GM18508 (cell line): ENCODE data around the gene IL17C.

Experiments
- ATAC-seq: cut with Tn5 transposase; IDR thresholded peaks from one replicate; pipeline ENCODE4 v1.9.1; 2021; ENCODE audit warnings: moderate number of reproducible peaks; ENCODE audit not compliant: insufficient read depth, unreplicated experiment

Gene IL17C, protein sequence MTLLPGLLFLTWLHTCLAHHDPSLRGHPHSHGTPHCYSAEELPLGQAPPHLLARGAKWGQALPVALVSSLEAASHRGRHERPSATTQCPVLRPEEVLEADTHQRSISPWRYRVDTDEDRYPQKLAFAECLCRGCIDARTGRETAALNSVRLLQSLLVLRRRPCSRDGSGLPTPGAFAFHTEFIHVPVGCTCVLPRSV

DNA sequence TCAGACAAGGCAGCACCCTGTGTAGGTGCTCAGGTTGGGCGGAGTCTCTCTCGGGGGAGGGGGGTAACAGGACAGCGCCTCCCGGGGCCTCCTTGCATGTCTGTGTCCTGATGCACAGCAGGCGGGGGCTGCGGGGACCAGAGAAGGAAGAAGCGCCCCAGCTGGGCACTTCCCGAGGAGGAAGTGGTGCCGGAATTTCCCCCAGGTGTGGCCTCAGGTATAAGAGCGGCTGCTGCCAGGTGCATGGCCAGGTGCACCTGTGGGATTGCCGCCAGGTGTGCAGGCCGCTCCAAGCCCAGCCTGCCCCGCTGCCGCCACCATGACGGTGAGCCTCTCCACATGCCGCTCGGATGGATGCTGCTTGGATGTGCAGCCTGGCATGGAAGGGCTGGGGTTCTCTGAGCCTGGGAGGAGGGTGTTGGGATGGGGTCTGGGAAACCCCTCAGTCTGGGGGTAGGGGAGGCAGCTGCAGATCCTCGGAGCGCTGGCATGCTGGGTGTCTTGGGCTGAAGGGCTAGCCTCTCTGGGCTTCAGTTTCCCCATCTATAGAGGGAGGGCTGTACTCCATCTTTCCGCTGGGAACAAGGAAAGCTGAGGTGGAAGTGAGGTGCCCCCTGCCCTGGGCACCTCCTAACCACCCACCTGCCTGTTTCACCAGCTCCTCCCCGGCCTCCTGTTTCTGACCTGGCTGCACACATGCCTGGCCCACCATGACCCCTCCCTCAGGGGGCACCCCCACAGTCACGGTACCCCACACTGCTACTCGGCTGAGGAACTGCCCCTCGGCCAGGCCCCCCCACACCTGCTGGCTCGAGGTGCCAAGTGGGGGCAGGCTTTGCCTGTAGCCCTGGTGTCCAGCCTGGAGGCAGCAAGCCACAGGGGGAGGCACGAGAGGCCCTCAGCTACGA is at the start of gene IL17C:
IL17C (plus strand) TSS at position 250 of the 908 bp plus-strand sequence; CDS start at position 320, 70 bp downstream.
- ATAC-seq: no peak

DNA sequence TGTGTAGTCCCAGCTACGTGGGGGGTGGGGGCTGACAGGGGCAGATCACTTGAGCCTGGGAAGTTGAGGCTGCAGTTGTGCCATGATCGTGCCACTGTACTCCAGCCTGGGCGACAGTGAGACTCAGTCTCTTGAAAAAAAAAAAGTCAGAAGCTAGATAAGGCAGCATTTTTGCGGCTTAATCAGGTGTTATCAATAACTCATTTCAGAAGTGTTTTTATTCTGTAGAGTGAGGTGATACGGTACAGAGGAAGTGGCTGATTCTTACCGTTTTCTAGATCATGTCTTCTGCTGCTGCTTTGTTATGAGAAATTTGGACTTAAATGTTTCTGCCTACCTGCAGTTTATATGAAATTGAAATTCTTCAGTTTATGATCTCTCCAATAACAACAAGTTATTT is 49.6 kb upstream of the IL17C start:
- ATAC-seq: no peak

DNA sequence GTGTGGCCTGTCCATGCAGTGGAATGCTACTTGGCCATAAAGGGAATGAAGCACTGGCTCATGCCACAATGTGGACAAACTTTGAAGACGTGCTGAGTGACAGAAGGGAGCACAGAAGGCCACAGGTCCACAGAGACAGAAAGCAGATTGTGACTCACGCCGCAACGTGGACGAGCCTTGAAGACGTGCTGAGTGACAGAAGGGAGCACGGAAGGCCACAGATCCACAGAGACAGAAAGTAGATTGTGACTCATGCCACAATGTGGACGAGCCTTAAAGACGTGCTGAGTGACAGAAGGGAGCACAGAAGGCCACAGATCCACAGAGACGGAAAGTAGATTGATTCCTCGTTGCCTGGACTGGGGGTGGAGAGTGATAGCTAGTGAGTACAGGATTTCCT is 48.9 kb upstream of the IL17C start:
- no peak for ATAC-seq

DNA sequence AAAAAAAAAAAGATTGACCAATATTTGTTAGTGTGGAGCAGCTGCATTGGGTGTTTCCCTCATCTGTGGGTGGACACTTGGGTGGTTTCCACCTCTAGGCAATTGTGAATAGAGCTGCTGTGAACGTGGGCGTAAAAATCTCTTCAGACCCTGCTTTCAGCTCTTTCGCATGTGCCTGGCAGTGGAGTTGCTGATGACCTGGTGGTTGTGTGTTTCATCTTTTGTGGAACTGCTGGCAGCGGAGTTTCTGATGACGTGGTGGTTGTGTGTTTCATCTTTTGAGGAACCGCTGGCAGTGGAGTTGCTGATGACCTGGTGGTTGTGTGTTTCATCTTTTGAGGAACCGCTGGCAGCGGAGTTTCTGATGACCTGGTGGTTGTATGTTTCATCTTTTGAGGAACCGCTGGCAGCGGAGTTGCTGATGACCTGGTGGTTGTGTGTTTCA is 46.8 kb upstream of the IL17C start:
- no peak for ATAC-seq

DNA sequence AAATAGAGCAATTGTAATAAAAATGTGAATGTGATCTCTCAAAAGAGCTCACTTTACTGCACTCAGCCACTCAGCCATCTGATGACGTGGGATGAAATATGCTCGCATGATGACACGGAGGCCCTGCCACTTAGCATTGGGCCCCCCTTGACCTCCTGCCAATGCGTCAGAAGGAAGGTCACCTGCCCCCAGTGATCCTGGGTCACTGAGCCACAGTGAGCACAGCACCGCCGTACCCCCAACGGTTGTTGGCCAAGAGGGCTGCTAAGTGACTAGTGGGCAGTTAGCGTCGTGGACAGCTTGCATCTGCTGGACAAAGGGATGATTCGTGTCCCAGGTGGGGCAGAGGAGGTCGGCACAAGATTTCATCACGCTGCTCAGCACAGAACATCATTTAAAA is 45.3 kb upstream of the IL17C start:
- ATAC-seq: no peak

DNA sequence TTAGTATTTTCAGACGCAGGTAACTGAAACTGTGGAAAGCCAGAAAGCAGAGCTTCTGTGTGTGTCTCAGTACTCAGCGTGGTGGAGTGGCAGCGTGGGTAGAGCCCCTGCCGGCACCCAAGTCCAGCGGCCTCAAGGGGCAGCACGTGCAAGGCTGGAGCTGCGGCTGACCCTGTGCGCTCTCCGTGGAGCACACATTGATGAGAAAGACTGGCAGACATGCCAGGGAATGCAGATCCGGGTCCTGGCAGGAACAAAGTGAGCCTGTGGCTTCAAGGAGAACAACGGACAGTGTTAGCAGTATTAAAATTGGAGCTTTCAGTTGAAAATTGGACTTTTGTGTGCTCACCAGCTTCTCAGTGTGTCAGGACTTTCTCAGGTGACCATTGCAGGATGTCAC is 44.9 kb upstream of the IL17C start:
- no peak for ATAC-seq

DNA sequence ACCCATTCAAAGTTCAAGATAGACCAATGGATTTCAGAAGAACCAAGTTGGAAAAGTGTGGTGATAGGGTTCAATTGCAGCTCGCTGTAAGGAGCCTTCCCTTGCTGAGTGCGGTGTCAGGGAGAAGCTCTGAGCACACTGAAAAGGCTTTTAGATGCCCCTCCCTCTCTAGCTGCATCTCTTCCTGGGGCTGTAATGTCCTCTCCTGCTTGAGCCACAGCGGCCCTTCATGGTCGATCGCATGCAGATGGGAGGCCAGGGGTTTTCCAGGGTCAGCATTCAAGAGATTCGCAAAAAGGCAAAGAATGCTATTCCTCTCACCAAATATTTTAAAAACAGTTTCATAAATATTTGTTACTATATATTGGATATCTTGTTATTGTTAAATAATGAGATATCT is 44.5 kb upstream of the IL17C start:
- no peak for ATAC-seq

DNA sequence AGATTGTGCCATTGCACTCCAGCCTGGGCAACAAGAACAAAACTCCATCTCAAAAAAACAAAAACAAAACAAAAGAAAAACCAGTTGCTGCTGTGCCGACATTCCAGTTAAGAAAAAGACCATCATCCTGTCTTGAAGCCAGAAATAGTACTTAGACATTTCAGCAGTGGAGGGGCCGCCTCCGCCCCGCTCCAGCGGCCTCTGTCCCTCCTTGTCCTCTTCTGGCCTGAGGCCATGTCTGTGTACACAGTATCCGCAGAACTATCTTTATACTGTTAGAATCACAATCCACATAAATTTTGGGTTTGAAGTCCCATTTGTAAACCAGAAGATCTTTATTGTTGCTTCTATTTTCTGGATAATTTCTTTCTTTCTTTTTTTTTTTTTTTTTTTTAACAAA is 43.3 kb upstream of the IL17C start:
- no peak for ATAC-seq

DNA sequence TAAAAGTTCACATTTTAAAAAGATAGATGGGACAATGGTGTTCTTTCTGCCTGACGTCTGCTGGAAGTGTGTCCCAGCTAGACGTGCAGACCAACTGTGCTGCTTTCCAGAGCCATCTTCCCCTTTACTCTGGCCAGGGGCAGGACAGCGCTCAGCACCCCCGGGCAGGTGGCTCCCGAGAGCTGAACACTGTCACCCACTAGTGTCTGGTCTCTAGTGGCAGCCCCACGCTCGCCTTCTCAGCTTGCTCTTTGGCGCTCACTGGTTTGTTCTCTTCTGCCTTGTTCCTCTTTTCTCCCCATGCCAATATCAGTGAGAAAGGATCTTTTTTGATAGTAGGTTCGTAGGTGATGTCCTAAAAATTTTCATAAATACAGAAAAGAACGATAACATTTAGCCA is 42.5 kb upstream of the IL17C start:
- ATAC-seq: no peak

DNA sequence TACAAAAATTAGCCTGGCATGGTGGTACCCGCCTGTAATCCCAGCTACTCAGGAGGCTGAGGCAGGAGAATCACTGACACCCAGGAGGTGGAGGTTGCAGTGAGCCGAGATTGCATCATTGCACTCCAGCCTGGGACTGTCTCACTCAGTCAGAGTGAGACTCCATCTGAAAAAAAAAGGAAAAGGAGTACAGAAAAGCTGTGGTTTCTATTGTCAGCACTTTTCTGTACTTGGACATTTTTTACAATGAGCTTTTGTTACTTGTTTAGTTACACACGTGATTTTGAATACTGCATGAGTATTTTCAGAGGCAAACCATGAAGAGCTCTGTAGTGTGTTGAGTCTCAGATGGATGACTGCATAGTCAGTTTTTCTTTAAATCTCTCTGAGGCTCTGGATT is 41.9 kb upstream of the IL17C start:
- ATAC-seq: no peak

DNA sequence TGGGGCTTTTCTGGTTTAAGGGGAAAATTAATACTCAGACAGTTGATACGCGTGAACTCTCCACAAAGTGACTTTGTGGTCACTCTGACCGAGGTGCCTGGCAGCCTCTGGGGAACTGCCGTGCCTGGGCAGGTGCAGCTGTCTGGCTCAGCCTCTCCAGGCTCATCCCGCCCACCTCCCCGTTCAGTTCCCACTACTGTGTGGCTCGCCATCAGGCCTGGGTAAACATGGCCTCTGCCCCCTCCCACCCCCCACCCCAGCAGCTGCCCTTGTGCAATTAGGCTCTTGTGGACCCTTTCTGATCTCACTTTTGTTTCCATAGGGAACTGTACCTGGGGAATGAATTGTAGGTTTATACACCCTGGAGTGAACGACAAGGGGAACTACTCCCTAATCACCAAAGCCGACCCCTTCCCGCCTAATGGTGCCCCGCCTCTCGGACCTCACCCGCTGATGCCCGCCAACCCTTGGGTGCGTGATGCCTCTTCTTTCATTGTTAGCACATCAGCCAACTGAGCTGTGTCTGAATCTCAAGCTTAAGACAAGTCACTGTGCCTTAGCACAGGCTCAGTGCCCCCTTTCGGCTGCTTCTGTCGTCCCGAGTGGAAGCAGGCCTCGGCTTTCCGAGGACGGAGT is 40.4 kb upstream of the IL17C start:
- no peak for ATAC-seq

DNA sequence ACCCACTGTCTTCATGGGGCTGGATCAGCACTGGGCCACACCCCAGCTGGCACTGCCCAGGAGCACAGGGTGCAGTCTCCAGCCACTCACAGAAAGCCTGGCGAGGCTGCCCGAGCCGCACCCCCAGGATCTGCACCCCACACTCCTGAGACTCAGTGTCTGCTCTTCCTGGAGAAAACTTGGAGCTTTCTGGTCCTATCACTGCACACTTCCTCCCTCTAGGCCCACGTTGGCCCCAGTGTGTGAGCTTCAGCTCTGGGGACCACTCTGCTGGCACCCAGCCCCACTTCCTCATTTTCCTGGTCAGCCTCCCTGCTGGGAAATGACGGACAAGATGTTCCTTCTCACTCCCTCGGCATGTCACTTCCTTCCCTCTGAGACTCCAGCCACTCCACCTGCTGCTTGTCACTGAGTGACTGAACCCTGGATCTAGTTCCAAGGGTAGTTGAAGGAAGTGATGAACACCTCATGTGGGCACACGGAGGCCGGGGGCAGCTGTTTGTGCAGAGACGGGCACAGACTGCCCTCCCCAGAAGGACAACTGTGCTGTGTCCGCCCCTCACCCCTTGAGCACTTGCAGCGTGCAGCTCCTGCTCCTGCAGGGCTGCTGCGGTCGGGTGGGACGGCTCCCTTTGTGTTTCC is 39.2 kb upstream of the IL17C start:
- ATAC-seq: no peak

DNA sequence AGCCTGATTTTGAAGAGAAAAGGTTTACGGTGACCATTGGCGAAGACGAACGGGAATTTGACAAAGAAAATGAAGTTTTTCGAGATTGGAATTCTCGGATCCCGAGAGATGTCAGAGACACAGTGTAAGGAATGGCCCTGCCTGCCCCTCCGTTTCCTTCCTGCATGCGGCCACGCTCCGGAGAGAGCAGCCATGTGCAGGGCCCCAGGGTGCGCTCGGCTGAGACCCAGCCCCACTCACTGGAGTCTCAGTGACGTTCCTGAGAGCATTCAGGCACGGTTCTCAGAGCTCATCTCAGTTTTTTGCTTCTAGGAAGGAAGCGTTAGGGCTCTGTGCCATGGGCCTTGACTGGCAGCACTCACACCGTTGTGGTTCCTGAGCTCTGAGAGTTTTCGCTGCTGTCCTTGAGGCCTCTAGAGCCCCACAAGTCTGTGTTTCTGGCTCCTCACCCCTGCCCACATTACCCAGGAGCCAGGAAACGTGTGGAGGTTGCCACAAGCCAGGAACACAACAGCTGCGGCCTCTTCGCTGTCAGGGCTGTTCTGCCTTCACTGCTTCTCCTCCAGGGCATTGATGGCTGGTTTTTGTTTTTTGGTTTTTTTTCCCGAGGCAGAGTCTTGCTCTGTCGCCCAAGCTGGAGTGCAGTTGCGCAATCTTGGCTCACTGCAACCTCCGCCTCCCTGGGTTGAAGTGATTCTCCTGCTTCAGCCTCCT is 38.4 kb upstream of the IL17C start:
- ATAC-seq: no peak

DNA sequence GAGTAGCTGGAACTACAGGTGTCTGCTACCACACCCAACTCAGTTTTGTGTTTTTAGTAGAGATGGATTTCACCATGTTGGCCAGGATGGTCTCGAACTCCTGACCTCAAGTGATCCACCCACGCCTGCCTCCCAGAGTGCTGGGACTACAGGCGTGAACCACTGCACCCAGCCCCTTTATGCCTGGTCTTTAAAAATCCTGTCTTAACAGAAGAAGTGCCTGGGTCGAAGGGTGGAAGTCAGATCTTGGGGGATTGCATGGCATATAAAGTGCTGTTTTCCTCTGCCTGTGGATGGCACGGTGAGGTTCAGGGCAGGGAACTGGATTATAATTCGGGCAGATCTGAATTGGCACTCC is 37.9 kb upstream of the IL17C start:
- no peak for ATAC-seq

DNA sequence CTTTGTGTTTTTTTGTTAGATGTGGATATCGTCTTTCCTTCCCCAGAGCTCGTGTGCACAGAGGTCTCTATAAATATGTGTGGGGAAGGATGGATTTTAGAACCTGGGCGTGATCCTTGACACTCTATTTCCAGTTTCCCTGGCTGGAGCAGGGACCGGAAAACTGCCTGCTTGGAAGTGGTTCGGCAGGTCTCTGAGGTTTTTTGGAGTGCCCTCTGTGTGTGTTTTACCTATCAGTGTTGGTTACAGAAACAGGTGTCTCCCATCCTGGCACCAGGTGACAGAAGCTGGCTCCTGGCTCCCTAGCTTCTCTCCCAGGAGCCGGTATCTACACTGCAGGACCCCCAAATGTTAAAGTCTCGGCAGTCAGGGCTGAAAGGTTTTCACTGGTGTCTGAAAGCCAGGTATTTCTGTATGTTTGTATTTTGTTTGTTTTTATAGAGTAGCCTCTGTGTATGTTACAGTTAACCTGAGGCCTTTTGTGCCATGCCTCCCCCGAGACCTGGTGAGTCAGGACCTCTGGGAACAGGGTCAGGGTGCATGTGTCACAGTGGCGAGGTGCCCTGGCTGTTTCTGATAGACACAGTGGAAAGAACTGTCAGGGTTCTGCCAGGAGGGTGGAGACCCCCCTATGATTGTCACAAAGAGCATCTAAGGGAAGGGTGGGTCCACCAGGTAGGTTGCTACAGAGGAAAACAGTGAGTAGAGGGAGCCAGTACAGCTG is 36.9 kb upstream of the IL17C start:
- ATAC-seq: no peak

DNA sequence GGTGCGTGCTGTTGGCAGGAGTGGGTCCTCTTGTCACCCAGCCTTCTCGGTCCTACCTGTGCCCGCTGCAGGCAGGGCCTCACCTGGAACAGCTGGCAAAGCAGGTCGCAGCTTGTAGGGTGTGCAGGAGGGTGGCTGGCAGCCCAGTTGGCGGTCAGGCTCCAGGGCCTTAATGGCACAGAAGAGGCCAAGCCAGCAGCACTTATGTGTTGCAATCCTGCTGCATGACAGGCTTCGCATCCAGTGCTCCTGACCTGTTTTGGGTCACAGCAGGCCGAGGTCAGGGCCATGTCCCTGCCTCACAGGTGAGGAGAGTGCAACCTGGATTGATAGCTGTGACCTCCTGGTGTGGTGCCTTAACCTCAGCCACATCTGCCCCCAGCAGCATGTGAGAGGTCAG is 36.3 kb upstream of the IL17C start:
- no peak for ATAC-seq

DNA sequence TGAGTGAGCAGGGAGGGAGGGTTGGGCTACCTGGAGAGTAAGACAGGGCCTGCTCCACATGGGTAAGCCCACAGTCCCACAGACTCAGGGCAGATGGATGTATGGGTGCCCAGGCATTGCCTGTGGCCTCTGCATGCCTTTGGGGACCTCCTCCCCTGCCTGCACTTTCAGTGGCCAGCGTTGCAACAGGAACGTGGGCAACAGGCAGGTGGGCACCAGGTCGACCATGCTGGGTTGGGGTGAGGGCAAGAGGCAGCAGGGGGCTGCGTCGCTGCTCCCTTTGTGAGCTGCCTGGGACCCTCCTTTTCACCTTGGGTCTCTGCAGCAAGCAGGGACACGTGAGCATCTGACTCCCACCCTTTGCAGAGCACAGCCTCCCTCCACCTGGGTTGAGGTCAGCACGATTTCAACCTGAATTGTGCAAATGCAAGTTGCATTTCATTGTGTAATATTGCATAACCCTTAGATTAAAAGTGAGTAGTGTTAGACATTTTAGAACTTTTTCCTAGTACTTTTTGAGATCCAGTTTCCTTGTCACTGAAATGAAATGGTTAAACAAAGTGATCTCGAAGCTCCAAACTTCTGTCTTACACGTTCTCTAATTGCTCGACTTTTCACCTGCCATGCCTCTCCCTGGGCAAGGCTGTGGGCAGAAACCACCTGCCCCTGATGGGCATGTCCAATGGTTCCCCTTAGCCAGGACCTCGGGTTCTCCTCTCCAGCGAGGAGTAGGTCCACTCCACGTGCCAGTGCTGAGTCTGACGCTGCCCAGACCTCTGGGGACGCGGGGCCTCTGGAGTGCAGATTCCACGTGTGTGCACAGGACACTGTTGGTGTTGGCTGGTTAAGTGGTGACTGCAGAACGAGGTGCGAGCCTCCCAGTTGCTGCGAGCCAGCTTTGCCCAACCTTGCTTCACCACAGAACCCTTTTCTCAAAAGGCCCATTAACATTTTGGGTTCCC is 32.9 kb upstream of the IL17C start:
- no peak for ATAC-seq

DNA sequence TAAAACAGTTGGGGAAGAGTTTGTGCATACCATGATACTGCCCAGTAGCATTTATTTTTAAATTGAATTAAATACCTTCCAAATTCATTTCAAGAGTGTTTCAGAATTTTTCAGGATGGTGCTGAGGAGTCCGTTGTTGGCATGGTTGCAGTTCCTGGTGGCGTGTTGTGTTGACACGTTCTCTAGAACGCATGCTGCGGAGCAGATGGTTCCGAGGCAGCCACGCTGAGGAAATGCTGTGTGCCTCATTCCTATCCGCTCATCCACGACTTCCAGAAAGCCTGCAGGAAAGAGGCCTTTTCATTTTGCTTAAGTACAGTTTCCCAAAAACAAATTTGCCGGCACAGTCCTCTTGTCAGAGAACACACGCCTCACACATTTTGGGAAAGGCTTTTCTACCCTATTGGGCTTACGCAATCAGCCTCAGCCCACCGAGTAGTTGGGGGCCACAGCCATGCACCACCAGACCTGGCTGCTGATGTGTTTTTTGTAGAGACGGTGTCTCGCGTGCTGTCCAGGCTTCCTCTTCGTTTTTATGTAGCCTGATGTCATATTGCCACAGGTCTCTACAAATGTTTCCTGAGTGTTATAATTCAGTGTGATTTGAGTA is 32.1 kb upstream of the IL17C start:
- no peak for ATAC-seq
